Tibial artery (tissue), 4 donors: Measurements from ENCODE around the gene KIFBP.

Experiments used
- DNase-seq, 2 donors: peaks; one replicate each; pipeline ENCODE4 v3.0.0-alpha.2; 2019
- H3K27ac ChIP-seq, 2 donors: fragments of 200-600 bp; sonication (generic) in 1 of 2; 1 replicate in 1 of 2; 2 replicates in 1 of 2; pipeline ENCODE4 v1.5.1; 2018 to 2019; ENCODE audit warnings: mild to moderate bottlenecking in 1 of 2
- H3K27me3 ChIP-seq, 2 donors: fragments of 200-600 bp; sonication (generic) in 1 of 2; one replicate each; pipeline versions ENCODE4 v1.5.1 to v1.6.0; 2016 to 2019
- H3K36me3 ChIP-seq, 3 donors: fragments of 200-600 bp; sonication (generic) in 2 of 3; one replicate each; pipeline ENCODE4 v1.5.1; 2016 to 2019; ENCODE audit warnings: mild to moderate bottlenecking in 2 of 3
- H3K4me1 ChIP-seq, 4 donors: fragments of 200-600 bp; sonication (generic) in 2 of 4; 1 replicate in 3 of 4; 2 replicates in 1 of 4; pipeline ENCODE4 v1.5.1; 2016 to 2019
- H3K4me3 ChIP-seq, 2 donors: fragments of 200-600 bp; sonication (generic) in 1 of 2; 1 replicate in 1 of 2; 2 replicates in 1 of 2; pipeline ENCODE4 v1.5.1; 2018 to 2019; ENCODE audit warnings: mild to moderate bottlenecking in 2 of 2
- H3K9me3 ChIP-seq, 3 donors: fragments of 200-600 bp; sonication (generic) in 1 of 3; one replicate each; pipeline ENCODE4 v1.5.1; 2016 to 2019
- intact Hi-C: fragments of 100-400 bp; cut with DNase I; formaldehyde crosslinking; loops from one replicate; pipeline ENCODE4 v1.15.0; 2023; ENCODE audit warnings: low total_unique reads
- TF ChIP-seq, protein P1 (sequence below), 2 experiments: fragments of 200-600 bp in 1 of 2; fragments of 450-650 bp in 1 of 2; IDR thresholded peaks; one replicate each; pipeline ENCODE4 v1.5.1; 2017 to 2019; ENCODE audit warnings: antibody characterized with exemption in 2 of 2, mild to moderate bottlenecking in 1 of 2, moderate library complexity in 1 of 2

KIFBP gene

DNA sequence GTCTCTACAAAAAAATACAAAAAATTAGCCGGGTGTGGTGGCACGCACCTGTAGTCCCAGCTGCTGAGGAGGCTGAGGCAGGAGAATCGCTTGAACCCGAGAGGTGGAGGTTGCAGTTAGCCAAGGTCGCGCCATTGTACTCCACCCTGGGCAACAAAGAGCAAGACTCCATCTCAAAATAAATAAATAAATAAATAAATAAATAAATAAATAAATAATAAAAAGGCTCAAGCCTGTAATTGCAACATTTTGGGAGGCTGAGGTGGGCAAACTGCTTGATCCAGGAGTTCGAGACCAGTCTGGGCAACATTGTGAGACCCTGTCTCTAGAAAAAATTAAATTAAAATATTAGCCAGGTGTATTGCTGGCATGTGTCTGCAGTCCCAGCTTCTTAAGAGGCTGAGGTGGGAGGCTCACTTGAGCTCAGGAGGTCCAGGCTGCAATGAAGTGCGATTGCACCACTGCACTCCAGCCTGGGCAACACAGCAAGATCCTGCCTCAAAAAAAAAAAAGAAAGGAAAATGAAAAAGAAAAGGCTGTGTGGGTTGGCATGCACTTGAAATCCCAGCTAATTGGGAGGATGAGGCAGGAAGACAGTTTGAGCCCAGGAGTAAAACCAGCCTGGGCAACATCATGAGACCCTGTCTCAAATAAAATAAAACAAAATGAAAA lies 71.7 kb downstream of the KIFBP start:
- Histone ChIP-seq H3K9me3 (no peaks in the 10 kb centered on the region), H3K4me1 (peaks cover 0 to 31% (median 20%) of the 10 kb centered on the region in 4 donors), H3K27me3 (no peaks in the 10 kb centered on the region), H3K4me3 (no peak overlapping the region), H3K27ac (peak overlapping the region in 1 of 2 donors; percentile 79), H3K36me3 (no peaks in the 10 kb centered on the region)
- TF ChIP-seq, protein P1, sequence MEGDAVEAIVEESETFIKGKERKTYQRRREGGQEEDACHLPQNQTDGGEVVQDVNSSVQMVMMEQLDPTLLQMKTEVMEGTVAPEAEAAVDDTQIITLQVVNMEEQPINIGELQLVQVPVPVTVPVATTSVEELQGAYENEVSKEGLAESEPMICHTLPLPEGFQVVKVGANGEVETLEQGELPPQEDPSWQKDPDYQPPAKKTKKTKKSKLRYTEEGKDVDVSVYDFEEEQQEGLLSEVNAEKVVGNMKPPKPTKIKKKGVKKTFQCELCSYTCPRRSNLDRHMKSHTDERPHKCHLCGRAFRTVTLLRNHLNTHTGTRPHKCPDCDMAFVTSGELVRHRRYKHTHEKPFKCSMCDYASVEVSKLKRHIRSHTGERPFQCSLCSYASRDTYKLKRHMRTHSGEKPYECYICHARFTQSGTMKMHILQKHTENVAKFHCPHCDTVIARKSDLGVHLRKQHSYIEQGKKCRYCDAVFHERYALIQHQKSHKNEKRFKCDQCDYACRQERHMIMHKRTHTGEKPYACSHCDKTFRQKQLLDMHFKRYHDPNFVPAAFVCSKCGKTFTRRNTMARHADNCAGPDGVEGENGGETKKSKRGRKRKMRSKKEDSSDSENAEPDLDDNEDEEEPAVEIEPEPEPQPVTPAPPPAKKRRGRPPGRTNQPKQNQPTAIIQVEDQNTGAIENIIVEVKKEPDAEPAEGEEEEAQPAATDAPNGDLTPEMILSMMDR (IDR thresholded peaks at IDR 0.05): no peak
- intact Hi-C loops: no loop called here
- no peak for DNase-seq

DNA sequence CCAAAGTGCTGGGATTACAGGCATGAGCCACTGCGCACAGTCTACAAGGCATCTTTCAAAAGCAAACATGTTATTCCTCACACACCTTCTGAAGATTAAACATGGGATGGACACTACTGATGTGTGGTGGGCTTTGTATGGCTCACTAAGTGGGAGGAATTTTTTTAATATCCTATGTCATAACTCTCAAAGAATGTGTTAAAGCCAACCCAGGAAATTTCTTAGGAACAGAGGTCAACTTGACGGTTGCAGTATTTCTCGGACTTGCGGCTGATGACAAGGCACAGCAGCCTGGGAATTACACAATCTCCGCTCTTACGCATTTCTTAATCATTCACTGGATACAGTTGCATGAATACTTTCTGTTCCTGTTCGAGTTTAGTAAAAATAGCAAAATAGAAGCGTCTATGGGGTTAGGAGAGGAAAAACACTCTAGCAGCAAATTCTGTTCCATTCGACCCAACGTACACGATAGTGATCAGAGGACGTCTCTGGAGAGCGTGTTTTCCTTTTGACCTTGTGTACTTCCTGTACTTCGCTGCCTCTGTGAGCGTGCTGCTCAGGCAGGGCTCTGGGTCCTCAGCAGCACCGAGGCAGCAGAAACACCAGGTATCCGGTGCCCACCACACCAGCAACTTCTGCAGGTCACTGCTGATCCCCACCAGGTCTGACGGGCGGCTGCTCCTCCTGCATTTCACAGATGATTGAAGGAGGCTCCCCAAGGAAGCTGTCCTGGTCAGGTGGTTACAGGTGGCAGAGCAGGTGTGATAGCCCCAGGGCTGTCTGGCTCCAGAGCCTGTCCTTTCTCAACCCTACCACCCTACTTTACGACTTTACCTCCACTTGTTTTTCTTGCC lies 72.9 kb downstream of the KIFBP start:
- Histone ChIP-seq H3K9me3 (no peaks in the 10 kb centered on the region), H3K4me1 (peaks cover 0 to 43% (median 30%) of the 10 kb centered on the region in 4 donors), H3K27ac (peak overlapping the region; percentile 79 to 84), H3K36me3 (no peaks in the 10 kb centered on the region), H3K4me3 (peak overlapping the region; percentile 28 to 30), H3K27me3 (no peaks in the 10 kb centered on the region)
- intact Hi-C loops: no loop called here
- peak; percentile 73 to 85 for DNase-seq
- TF ChIP-seq, protein P1 (IDR thresholded peaks at IDR 0.05): no peak

DNA sequence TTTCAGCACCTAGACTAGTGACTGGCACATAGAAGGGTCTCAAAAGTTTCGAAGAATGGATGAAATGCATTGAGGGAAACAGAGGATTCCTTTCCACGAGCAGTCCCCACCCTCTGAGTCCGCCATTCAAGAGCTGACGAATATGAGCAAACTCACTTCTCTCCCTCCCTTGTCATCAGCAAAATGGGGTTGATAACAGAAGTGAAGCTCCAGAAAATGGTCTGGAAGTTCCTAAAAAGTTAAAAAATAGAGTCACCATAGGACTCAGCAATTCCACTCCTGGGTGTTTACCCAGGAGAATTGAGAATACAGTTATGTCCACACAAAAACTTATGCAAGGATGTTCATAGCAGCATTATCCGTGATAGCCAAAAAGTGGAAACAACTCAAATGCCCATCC lies 74.3 kb downstream of the KIFBP start:
- no peaks in the 10 kb centered on the region for H3K36me3 ChIP-seq
- intact Hi-C loops: no loop called here
- no peaks in the 10 kb centered on the region for H3K9me3 ChIP-seq
- DNase-seq: no peak
- TF ChIP-seq, protein P1 (IDR thresholded peaks at IDR 0.05): no peak
- peak overlapping the region in 1 of 2 donors; percentile 79 for H3K27ac ChIP-seq
- H3K27me3 ChIP-seq: no peaks in the 10 kb centered on the region
- H3K4me3 ChIP-seq: no peak overlapping the region
- H3K4me1 ChIP-seq: peaks cover 0 to 44% (median 30%) of the 10 kb centered on the region in 4 donors

DNA sequence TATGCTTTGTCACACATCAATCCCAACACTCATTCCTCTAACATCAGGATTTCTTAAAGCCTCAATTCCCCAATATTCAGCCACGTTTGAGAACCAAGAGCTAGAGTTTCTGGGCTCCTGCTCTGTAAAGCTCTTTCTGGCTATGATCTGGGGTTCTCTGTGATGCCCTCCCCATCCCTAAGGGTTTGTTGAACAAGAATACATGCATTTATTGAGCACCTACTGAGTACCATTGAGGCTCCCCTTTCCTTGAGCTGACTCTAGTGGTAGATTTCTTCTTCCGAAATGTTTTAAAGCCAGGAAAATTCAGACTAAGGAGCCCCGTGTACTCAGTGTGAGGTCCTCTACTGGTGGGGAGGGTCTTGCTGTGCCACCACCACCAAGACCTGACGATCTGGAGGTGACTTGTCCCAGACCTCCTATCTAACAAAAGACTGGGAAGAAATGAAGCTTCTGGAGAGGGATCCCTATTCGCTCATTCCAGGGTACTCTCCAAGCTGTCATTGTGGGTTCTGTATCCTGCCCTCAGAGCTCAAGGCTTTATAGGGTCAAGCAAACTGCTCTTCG lies 76.2 kb downstream of the KIFBP start:
- no peaks in the 10 kb centered on the region for H3K9me3 ChIP-seq
- no peaks in the 10 kb centered on the region for H3K36me3 ChIP-seq
- DNase-seq: no peak
- TF ChIP-seq, protein P1 (IDR thresholded peaks at IDR 0.05): no peak
- no peaks in the 10 kb centered on the region for H3K27me3 ChIP-seq
- H3K4me3 ChIP-seq: no peak overlapping the region
- H3K4me1 ChIP-seq: peaks cover 0 to 44% (median 30%) of the 10 kb centered on the region in 4 donors
- intact Hi-C loops: no loop called here
- H3K27ac ChIP-seq: peak overlapping the region; percentile 49 to 68

DNA sequence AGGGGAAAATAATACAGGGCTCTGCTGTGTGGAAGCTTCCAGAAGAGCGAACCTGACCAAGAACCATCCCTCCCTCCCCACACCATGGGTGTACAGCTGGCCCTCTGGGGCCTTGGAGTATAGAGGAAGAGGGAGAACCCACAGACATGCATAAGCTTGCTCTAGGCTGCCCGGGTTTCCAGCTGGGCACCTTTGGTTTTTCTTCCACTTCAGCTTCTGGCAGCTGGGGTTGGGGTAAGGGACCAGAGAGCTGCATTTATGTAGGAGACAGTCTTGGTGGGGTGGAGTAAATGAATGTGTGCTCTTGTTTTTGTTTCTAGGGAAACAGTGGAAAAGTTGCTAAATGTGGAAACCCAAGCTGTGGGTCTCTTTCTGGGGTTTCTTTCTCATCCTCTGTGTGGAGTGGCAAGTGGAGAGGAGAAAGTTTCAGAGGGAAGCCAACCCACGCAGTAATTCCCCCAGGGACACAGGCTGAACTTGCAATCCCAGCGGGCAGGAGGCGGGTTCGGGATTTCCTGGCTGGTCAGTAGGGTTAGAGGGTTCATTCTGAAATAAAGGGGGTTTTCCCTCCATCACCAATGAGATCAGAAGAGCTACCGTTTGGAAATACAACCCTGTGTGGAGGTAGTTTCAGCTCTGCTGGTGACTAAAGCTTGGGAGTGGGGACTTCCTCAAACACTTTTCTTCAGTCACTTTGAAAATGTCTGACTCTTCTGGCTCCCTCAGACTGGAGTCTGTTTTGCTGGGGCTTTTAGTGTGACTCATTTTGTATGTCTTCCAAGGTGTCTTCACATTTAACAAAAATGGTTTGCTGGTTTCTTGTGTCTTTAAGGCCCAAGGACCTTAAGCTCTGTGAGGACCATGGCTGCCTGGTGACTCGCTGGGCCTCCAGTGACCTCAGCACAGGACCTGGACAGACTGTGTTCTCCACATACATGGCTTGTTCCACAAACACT lies 77.1 kb downstream of the KIFBP start:
- Histone ChIP-seq H3K36me3 (no peaks in the 10 kb centered on the region), H3K4me1 (peaks cover 0 to 39% (median 30%) of the 10 kb centered on the region in 4 donors), H3K9me3 (no peaks in the 10 kb centered on the region), H3K27ac (peak overlapping the region; percentile 49 to 68), H3K4me3 (no peak overlapping the region), H3K27me3 (no peaks in the 10 kb centered on the region)
- intact Hi-C loops: no loop called here
- peak in 1 of 2 donors; percentile 79 for DNase-seq
- TF ChIP-seq, protein P1 (IDR thresholded peaks at IDR 0.05): no peak
